T47D (cell line): Measurements from ENCODE around the gene MAP3K5.
A peak's percentile ranks its signal among the peaks of the same experiment; 100 is the strongest.

Source experiments
- DNase-seq, 2 experiments: peaks; one replicate each; pipeline versions ENCODE4 v3.0.0 to v3.0.0-alpha.2; 2011 to 2012; ENCODE audit warnings: low read depth in 1 of 2, low spot score in 1 of 2
- JUND ChIP-seq: IDR thresholded peaks from 2 replicates; pipeline ENCODE4 v1.6.1; 2012; ENCODE audit warnings: low read depth
- in situ Hi-C: cut with HindIII; loops from 2 replicates; pipeline ENCODE4 v1.10.0; 2016; ENCODE audit warnings: low sequenced_read_pairs, low pct_unique_long_range_greater_than_20kb

The MAP3K5 gene

DNA sequence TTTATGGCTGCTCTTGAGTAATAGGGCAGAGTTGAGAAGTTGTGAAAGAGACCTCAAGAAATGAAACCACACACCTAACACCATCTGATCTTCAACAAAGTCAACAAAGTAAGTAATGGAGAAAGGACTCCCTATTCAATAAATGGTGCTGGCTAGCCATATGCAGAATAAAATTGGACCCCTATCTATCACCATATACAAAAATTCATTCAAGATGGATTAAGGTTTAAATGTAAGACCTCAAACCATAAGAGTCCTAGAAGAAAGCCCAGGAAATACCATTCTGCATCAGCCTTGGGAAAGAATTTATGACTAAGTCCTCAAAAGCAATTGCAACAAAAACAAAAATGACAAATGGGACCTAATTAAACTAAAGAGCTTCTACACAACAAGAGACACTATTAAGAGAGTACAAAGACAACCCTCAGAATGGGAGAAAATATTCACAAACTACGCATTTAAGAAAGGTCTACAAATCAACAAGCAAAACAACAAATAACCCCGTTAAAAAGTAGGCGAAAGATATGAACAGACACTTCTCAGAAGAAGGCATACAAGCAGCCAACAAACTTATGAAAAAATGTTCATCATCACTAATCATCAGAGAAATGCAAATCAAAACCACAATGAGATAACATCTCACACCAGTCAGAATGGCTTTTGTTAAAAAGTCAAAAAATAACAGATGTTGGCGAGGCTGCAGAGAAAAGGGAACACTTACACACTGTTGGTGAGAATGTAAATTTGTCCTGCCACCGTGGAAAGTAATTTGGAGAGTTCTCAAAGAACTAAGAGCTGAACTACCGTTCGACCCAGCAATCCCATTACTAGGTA, 4.0 kb downstream of the MAP3K5 start:
- DNase-seq = peak in 1 of 2 experiments; percentile 16
- in situ Hi-C loops = no loop called here
- no peak for TF ChIP-seq JUND

DNA sequence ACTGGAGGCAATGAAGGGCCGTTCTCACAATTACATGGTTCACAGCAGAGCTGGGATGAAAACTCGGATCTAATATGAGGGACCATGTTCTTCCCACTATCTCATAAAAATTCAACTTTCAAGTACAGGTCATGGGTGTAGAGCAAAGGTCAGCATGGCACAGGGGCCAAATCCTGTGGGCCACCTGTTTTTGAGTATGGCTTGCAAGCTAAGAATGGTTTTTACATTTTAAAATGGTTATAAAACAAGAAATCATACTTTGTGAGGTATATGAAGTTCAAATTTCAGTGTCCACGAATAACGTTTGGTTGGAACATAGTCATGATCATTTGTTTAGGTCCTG, 4.6 kb downstream of the MAP3K5 start:
- DNase-seq = no peak
- in situ Hi-C loops = no loop called here
- TF ChIP-seq JUND = no peak

GRCh38 chr6:136786658-136787057, 5.6 kb downstream of the MAP3K5 start:
- in situ Hi-C loops = no loop called here
- DNase-seq = no peak

DNA sequence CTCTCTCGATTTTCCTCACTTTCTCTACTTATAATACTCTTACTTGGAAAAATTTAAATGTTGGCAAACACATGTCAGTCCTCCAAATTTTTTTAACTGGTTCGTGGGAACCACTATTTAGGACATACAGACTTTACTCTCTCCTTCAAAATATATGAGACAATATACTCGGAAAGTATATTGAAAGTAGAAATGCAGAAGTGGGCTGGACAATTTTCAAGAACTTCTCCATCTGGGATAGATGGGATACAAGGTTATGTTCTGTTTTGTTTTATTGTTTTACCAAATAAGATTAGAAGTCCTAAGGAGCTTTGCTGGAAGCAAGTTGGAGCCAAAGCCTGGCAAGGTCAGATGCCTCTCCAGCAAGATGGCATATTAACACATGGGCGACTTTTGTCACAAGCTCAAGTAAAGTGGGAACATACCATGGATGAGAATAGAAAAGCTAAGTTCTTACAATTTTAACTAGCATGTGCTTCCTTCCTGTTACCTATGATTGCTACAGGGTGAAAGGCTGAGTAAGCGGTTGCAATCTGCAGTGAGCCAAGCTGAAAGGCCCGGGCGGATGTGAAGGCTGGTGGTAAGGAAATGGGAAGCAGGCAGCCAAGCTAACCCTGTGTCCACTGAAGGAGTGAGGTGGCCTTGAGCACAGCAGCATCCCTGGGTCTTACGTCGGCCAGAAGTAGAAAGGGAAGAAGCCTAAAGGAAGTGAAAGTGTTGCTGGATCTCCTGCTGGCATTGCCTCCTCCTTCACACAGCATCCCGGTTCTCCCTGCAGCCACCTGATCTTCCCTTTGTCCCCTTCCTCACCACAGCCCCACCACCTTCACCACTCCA, 7.1 kb downstream of the MAP3K5 start:
- DNase-seq = no peak
- TF ChIP-seq JUND = no peak
- in situ Hi-C loops = no loop called here

More at GRCh38 chr6:136786658-136787057, 5.6 kb downstream of the MAP3K5 start:
- TF ChIP-seq JUND = no peak

DNA sequence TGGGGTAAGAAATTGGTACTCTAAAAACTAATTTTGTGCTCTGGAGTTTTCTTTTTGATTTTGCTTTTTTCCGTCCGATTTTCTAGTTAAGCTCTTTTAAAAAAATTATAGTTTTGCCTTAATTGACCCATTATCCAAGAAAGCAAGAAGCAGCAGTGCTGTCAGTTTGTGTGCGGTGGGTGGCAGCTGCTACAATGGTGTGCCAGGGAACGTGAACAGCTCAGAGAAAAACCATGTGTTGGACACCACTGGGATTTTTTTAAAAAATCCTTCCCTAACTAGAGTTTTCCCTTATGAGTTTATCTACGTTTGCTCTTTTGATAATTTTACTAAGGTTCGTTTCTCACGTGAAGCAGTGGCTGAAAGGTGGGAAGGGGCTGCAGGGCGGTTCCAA, 8.0 kb downstream of the MAP3K5 start:
- no peak for TF ChIP-seq JUND
- in situ Hi-C loops = no loop called here

GRCh38 chr6:136783495-136784270, 8.6 kb downstream of the MAP3K5 start:
- in situ Hi-C loops = no loop called here
- TF ChIP-seq JUND = no peak
- DNase-seq = no peak

More for the DNA sequence above, 8.0 kb downstream of the MAP3K5 start:
- DNase-seq = no peak

DNA sequence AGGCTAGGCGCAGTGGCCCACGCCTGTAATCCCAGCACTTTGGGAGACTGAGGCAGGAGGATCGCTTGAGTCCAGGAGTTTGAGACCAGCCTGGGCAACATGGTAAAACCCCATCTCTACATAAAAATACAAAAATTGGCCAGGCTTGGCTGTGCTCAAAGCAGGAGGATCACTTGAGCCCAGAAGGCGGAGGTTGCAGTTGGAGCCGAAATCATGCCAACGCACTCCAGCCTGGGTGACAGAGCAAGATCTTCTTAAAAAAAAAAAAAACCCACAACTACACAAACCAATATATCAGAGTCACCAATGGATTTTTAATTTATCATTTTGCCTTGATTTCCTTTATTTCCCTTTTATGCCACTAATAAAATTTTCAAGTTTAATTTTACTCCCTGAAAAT, 9.3 kb downstream of the MAP3K5 start:
- DNase-seq = no peak
- in situ Hi-C loops = no loop called here
- TF ChIP-seq JUND = no peak

- in situ Hi-C loops = no loop called here
- peak in 1 of 2 experiments; percentile 17 for DNase-seq
- TF ChIP-seq JUND = no peak
Measured at GRCh38 chr6:136782021-136782770, 10.1 kb downstream of the MAP3K5 start.

- DNase-seq = no peak
- no peak for TF ChIP-seq JUND
- in situ Hi-C loops = no loop called here
Measured at GRCh38 chr6:136780972-136781371, 11.3 kb downstream of the MAP3K5 start.

GRCh38 chr6:136779682-136780081, 12.6 kb downstream of the MAP3K5 start:
- no peak for DNase-seq
- no peak for TF ChIP-seq JUND
- in situ Hi-C loops = no loop called here

GRCh38 chr6:136777651-136778050, 14.6 kb downstream of the MAP3K5 start:
- in situ Hi-C loops = no loop called here

DNA sequence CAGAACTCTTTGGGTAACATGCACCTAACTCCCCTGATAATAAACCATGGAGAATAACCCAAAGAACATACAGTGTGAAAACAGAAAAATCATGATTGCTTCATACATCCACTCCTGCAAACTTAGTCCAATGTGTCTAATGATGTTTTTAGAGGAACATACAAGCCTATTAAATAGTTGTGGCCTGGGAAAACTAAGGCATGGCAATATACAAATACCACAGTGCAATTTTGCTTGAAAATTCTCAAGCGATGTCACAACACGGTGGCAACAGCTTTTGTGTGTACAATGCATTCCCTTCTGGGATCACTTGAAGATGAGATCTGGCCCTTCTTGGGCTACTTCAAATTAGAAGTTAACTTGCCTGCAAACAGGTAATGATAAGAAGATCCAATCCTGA, 16.7 kb downstream of the MAP3K5 start:
- TF ChIP-seq JUND = no peak
- in situ Hi-C loops = no loop called here
- peak in 1 of 2 experiments; percentile 51 for DNase-seq

More at GRCh38 chr6:136777651-136778050, 14.6 kb downstream of the MAP3K5 start:
- no peak for TF ChIP-seq JUND
- DNase-seq = no peak
